HG03575 (cell line): ENCODE measurements around the gene ALDH1A2.

Experiments
- ATAC-seq: cut with Tn5 transposase; IDR thresholded peaks from one replicate; pipeline ENCODE4 v1.9.1; 2021; ENCODE audit not compliant: unreplicated experiment, insufficient number of reproducible peaks, low FRiP score; ENCODE audit errors: extremely low read depth

ALDH1A2 gene

DNA sequence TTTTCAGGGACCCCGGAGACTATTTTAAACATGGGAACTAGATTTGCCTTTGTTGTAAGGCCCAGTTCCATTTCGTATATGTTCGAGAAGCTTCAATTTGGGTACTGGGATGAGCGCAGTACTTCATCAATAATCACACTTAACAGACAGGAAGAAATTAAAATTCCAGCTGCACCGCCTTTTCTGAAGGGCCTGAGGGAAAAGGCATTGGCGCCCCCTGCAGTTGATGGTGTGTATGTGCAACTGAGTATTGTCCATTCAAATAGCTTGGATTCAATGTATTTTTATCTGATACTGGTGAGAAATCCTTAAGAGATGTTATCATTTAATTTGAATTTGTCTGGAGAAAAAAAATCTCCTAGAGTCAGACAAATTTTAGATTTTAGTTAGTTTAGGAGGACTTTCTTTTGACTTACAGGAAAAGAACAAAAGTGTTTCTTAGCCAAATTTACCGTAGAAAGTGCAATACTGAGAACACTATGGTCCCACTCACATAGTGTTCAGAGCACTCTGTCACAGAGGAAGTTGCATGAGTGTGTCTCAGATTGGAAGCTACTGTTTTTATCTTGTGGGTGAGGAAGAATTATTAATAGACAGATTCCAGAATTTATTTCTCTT lies 5.4 kb upstream of the ALDH1A2 start:
- ATAC-seq, result no peak

GRCh38 chr15:58069008-58069407 lies 3.5 kb upstream of the ALDH1A2 start:
- ATAC-seq, result no peak

DNA sequence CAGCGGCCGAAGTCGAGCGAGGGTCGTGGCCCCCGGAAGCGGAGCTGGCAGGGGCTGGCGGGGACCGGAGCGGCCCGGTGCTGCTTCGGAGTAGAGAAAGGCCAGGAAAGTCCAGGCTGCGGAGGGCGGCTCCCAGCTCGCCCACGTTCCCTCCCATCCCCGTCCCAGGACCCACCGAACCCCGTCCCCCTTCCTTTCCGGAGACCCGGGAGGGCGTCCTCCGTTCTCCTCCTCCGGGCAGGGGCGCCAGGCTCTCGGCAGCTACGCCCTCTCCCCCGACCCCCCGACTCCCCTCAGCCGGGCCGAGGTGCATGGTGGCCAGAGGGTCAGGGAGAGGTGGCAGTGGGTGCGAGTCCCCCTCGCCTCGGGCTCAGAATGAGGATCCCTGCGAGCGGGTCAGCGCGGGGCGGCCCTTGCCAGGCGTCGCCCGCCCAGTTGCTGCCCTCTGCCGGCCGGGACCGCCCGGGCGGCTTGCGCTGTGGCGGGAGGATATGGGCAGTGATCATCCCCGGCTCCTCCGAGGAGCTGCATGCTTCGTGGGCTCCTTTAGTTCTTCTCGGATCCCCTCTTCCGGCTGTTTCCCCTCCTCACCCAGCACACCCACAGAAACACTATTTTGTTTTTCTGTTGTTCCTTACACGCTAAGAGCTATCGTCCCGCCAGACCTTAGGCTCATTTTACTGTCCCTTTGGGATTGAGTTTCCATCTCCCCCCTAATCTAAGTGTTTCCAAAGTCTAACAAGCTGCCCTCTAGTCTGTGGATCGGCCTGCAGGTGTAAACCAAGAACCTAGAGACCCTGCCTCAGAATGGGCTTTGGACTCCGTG lies 744 bp upstream of the ALDH1A2 start:
- ATAC-seq, result no peak

- no peak for ATAC-seq
Observed at GRCh38 chr15:58064980-58065444, 499 bp downstream of the ALDH1A2 start.

- ATAC-seq, result no peak
Observed at GRCh38 chr15:58064082-58064979, 1.2 kb downstream of the ALDH1A2 start.

DNA sequence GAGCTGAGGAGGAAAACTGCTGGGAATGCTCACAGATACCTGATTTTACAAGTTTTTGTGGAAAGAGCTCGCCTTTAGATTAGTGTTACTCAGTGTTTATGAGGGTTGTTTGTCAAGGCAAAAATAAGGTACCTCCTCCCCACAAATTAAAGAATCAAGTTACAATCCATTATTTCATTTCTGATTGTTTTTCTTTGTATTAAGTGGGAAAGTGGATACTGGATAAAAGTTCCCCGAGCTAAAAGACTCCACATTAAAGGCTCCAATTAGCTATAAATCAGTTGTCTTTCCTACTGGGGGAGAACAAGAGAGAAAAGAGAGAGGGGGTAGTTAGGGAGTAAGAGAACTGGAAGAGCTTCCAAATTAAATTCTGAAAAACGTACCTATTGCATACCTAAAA lies 1.9 kb downstream of the ALDH1A2 start:
- ATAC-seq, result no peak

- ATAC-seq, result no peak
Observed at GRCh38 chr15:58062983-58063382, 2.5 kb downstream of the ALDH1A2 start.

- ATAC-seq, result no peak
Observed at GRCh38 chr15:58062175-58062574, 3.3 kb downstream of the ALDH1A2 start.

DNA sequence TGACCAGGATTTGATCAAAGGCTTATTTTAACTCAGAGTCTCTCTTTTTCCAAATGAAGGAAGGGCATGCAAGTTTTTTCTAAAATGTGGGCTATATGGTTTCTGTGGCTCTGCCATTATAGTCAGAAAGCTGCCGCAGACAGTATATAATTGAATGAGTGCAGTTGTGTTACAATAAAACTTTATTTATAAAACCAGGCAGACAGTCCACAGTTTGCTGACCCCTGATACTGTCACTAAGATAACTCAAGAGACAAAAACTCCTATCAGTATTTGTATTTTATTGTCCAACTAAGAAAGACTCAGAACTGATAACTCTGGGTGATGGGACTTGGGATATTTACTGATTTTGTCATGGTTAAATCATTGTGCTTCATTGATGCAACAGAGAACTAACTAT lies 4.9 kb downstream of the ALDH1A2 start:
- no peak for ATAC-seq

GRCh38 chr15:58058729-58059128 lies 6.8 kb downstream of the ALDH1A2 start:
- ATAC-seq, result no peak

DNA sequence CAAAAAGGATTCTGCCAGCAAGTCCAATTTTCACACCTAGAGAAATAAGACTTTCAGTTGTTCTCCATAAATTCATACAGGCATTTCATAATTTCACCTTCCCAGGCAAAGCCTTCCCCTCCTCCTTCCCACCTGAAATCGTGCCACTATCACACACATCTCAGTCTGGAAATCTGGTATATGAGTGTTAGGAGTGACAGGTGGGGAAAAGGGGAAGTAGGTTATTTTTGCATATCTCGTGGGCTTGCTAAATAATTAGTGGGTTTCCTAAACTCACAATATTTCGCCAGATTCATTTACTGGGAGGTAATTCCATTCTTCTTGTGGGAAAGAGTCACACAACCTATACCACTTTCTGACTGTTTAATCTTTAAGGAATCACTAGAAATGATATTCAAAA lies 7.4 kb downstream of the ALDH1A2 start:
- no peak for ATAC-seq

DNA sequence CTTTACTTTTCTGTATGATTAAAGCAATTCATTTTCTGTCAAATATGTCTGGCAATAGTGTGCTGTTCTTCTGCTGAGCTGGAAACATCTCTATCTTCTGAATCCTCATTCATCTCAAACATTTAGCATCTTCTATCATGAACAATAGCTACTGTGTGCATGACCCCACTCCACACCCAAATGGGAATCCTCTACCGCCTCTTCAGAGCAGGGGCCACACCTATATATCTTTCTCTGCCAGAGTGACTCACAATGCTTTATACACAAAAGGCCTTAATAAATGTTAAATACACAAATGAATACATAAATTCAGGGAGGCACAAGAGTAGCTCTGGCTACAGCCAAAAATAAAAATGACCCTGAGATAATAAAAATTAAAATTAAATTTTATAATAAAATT lies 8.0 kb downstream of the ALDH1A2 start:
- ATAC-seq, result no peak

DNA sequence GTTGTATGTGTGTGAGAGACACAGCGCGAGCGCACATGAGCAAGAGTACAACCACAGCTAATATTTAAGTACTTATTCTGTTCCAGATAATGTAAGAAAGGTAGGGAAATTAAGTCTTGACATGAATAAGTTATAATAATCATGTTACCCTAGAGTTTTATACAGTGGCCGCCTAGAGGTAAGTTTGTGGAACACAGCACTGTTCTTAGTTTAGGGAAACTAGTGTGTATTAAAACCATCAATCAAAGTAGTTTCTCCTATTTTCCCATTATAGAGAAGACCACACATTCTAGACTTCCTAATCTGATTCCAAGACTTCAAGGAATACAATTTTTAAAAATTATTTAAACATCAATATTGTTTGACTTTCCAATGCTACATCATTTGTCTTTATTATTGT lies 9.5 kb downstream of the ALDH1A2 start:
- no peak for ATAC-seq

DNA sequence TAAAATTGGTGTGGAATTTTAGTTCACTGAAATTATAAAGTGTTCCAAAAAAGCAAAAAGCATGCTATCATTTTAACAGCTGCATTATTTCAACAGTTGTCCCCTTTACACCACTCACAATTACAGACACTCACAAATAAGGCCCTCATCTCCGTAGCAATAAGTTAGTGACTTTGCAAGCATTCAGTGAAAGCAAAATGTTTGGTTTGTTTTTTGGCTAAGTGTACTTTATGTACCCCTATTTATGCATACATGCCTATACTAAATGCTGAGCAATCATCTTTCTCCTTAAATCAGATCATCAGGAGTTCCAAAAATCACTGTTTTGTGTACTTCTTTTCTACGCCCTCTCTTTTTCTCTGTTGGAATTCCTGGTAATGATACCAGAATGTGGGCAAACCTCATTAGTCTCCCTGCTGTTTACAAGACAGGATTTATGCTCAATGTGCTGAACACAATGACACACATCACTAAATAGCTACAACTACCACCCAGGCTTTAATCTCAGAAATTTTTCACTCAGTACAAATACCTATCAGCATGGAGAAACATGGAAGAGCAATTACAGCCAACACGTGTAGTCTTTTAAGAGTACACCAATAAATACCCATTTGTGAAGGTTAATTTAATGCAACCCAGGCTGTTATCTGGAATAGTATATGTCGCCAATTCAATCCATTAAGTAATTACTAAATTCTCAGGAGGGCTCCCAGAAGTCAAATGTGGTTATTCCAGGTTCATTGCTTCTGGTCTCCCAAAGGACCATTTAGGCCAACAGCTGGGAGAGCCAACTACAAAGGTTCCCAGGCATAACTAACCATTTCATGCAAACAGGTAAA lies 12.0 kb downstream of the ALDH1A2 start:
- ATAC-seq, result no peak

- ATAC-seq, result no peak
Observed at GRCh38 chr15:58052334-58052733, 13.2 kb downstream of the ALDH1A2 start.

DNA sequence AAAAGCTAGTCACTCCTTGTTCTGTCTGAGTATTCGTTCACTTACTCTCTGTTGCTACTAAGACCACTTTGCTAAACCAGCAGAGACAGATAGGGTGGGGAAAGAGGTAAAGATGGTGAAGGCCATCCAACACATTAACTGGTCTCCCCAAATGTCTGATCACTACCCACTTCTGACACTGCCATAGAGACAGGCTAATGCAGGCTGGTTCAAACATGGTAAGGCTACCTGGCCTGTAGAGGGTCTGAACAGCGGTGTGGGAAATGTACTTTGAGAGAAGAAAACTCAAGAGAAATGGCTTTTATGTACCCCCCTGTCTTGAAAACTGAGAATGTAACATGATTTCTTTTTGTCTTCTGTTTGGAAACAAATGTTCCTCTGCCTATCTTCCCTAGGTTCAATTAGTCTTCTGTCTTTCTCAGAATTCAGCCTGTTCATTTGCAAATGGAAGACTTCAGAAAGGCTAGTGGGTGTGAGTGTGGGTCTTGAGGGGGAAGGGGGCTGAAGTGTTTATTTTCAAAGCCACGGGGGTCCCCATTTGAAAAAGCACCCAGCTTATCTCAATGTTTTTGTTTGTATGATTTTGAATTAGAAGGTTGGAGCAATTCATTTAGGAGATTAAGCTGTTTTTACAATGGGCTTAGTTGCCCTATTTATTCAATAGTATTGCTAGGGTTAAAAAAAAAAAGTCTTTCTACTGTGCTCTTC lies 15.8 kb downstream of the ALDH1A2 start:
- ATAC-seq, result no peak

DNA sequence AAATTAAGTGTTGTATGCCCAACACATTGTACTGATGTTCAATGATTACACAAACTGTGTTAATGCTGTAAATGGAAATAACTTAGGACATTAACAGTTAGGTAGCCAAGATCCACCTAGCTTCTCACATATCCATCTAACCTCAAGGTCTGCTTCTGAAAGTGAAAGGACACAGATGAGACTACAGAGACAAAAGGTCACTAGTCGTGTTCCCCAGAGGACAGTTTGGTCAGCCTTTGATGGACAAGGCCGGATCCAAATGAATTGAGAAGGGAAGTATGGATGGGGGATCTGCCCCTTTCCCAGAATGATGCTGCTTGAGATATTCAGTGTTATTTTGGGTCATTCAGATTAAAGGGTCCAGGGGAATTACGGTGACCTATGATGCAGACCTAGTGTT lies 17.2 kb downstream of the ALDH1A2 start:
- no peak for ATAC-seq

GRCh38 chr15:58047149-58047548 lies 18.4 kb downstream of the ALDH1A2 start:
- ATAC-seq, result no peak
